ENCODE data around the gene NAALADL2. TPM values are rescaled to one million over a fixed set of nuclear protein-coding genes. Genes with fewer than 3 reads are reported as not detected.
"Not testable (repeated sequence)": the region's sequence is repeated elsewhere in the genome, so short reads cannot be mapped to it uniquely, and the experiment has no call there.

NAALADL2 gene
- total and polyA plus RNA-seq, 2 donors from 2014 or later: 2.0 to 20.2 TPM

DNA sequence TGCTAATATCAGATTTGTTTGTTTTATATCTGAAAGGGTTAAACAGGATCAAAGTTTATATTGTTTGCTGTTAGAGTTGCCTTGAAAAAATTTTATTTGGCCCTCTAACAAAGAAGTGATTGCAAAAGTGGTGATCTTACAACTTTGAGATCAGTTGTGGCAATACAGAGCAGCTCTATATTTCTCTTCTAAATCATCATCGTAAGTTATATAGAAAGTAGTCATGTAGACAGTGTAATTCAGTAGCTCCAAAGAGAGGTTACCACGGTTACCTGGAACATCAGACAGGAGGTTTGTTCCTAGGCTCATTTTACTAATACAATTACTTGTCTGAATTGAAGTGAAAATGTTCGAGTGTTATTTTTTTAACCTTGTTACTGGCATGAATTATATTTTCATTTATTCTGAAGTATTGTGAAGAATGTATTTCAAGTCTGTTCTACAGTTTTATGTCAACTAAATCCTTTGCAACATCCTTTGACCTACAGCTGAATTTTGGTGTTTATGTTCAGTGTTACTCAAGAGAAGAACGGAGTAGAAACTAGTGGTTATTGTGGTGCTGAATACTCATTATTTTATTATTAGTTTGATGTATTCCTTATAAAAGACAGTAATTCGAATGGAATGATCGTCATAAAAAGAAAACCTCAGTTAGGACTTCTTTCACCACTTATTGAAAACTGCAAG is 214.2 kb downstream of the NAALADL2 start:
- FAIRE-seq: no peak
- H3K36me3 ChIP-seq (ENCODE audit: control insufficient read depth in 2 of 3, insufficient read depth in 3 of 3, low read length in 3 of 3): no peaks in the 10 kb centered on the region
- no peak for TF ChIP-seq CTCF (IDR thresholded peaks at IDR 0.05; ENCODE audit: borderline replicate concordance, extremely low read depth, insufficient read depth)
- no peak for DNase-seq
- H3K27ac ChIP-seq (ENCODE audit: low read depth in 2 of 2, low read length in 2 of 2): no peak overlapping the region
- H3K4me1 ChIP-seq (ENCODE audit: control insufficient read depth in 2 of 3, insufficient read depth in 2 of 3, low read depth in 1 of 3, low read length in 3 of 3): no peaks in the 10 kb centered on the region
- no peaks in the 10 kb centered on the region for H3K9me3 ChIP-seq (ENCODE audit: control insufficient read depth in 2 of 3, insufficient read depth in 1 of 3, low read length in 3 of 3)
- intact Hi-C loops (cut with DNase I): no loop called here
- no peaks in the 10 kb centered on the region for H3K27me3 ChIP-seq (ENCODE audit: control insufficient read depth, insufficient read depth, low read length)
- no peak overlapping the region for H3K4me3 ChIP-seq (ENCODE audit: low read length in 3 of 3)
- no peak overlapping the region for H3K9ac ChIP-seq (ENCODE audit: low read length in 3 of 3)

DNA sequence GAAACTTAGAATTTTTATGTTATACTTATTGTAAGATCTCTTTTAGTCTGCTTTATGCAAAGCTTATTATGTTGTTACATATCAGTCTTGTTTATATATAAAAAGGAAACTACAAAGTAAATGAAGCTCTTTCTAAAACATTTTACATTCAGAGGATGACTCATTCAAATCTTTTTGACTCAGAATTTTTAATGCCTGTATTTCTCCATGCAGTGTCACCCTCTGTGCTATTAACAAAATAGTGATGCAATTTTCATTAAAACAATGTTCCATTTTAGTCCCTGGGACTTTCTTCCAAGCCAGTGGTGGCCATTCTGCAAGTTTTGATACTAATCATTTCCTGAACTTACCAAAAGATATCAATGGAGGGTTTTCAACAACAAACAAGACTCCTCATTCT is 216.1 kb downstream of the NAALADL2 start:
- H3K9me3 ChIP-seq (ENCODE audit: control insufficient read depth in 2 of 3, insufficient read depth in 1 of 3, low read length in 3 of 3): no peaks in the 10 kb centered on the region
- intact Hi-C loops (cut with DNase I): no loop called here
- H3K36me3 ChIP-seq (ENCODE audit: control insufficient read depth in 2 of 3, insufficient read depth in 3 of 3, low read length in 3 of 3): no peaks in the 10 kb centered on the region
- no peak for TF ChIP-seq CTCF (IDR thresholded peaks at IDR 0.05; ENCODE audit: borderline replicate concordance, extremely low read depth, insufficient read depth)
- H3K27ac ChIP-seq (ENCODE audit: low read depth in 2 of 2, low read length in 2 of 2): no peak overlapping the region
- H3K9ac ChIP-seq (ENCODE audit: low read length in 3 of 3): no peak overlapping the region
- DNase-seq (no peak), FAIRE-seq (no peak)
- no peaks in the 10 kb centered on the region for H3K4me1 ChIP-seq (ENCODE audit: control insufficient read depth in 2 of 3, insufficient read depth in 2 of 3, low read depth in 1 of 3, low read length in 3 of 3)
- no peak overlapping the region for H3K4me3 ChIP-seq (ENCODE audit: low read length in 3 of 3)
- H3K27me3 ChIP-seq (ENCODE audit: control insufficient read depth, insufficient read depth, low read length): no peaks in the 10 kb centered on the region

- Histone ChIP-seq H3K9me3 (ENCODE audit: control insufficient read depth in 2 of 3, insufficient read depth in 1 of 3, low read length in 3 of 3) (no peaks in the 10 kb centered on the region), H3K36me3 (ENCODE audit: control insufficient read depth in 2 of 3, insufficient read depth in 3 of 3, low read length in 3 of 3) (no peaks in the 10 kb centered on the region), H3K27me3 (ENCODE audit: control insufficient read depth, insufficient read depth, low read length) (no peaks in the 10 kb centered on the region), H3K9ac (ENCODE audit: low read length in 3 of 3) (no peak overlapping the region), H3K4me3 (ENCODE audit: low read length in 3 of 3) (no peak overlapping the region), H3K4me1 (ENCODE audit: control insufficient read depth in 2 of 3, insufficient read depth in 2 of 3, low read depth in 1 of 3, low read length in 3 of 3) (no peaks in the 10 kb centered on the region), H3K27ac (ENCODE audit: low read depth in 2 of 2, low read length in 2 of 2) (no peak overlapping the region)
- DNase-seq (peak in 2 of 5 donors; percentile 46 to 78), FAIRE-seq (no peak)
- TF ChIP-seq CTCF (IDR thresholded peaks at IDR 0.05; ENCODE audit: borderline replicate concordance, extremely low read depth, insufficient read depth): no peak
- intact Hi-C loops (cut with DNase I): no loop called here
Measured at GRCh38 chr3:175077216-175077615, 218.1 kb downstream of the NAALADL2 start.

DNA sequence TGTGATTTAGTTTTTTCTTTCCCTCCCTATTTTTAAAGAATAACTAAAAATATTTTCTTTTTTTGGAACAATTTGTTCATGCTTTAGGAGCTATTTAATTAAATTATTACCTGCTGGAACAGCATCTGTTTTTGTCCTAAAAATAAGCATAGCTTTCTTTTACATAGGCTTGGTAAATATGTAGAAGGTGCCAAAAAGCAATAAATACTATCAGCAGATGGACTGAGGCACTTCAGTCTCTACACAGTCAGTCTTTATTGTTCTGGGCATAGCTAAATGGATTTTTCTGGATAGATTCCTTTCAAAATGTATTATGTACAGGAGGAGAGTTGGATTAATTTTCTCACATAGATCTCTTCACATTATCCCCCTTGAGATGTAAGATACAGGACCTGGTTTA is 223.5 kb downstream of the NAALADL2 start:
- intact Hi-C loops (cut with DNase I): no loop called here
- no peak overlapping the region for H3K27ac ChIP-seq (ENCODE audit: low read depth in 2 of 2, low read length in 2 of 2)
- no peak for TF ChIP-seq CTCF (IDR thresholded peaks at IDR 0.05; ENCODE audit: borderline replicate concordance, extremely low read depth, insufficient read depth)
- no peak for FAIRE-seq
- DNase-seq: no peak
- H3K4me3 ChIP-seq (ENCODE audit: low read length in 3 of 3): no peak overlapping the region
- no peak overlapping the region for H3K9ac ChIP-seq (ENCODE audit: low read length in 3 of 3)
- no peaks in the 10 kb centered on the region for H3K9me3 ChIP-seq (ENCODE audit: control insufficient read depth in 2 of 3, insufficient read depth in 1 of 3, low read length in 3 of 3)
- no peaks in the 10 kb centered on the region for H3K4me1 ChIP-seq (ENCODE audit: control insufficient read depth in 2 of 3, insufficient read depth in 2 of 3, low read depth in 1 of 3, low read length in 3 of 3)
- no peaks in the 10 kb centered on the region for H3K27me3 ChIP-seq (ENCODE audit: control insufficient read depth, insufficient read depth, low read length)
- H3K36me3 ChIP-seq (ENCODE audit: control insufficient read depth in 2 of 3, insufficient read depth in 3 of 3, low read length in 3 of 3): no peaks in the 10 kb centered on the region

GRCh38 chr3:175087128-175087527 is 228.0 kb downstream of the NAALADL2 start:
- FAIRE-seq; H3K36me3 ChIP-seq (ENCODE audit: control insufficient read depth in 2 of 3, insufficient read depth in 3 of 3, low read length in 3 of 3); H3K27ac ChIP-seq (ENCODE audit: low read depth in 2 of 2, low read length in 2 of 2); H3K9ac ChIP-seq (ENCODE audit: low read length in 3 of 3); H3K4me3 ChIP-seq (ENCODE audit: low read length in 3 of 3); intact Hi-C loops (cut with DNase I); H3K4me1 ChIP-seq (ENCODE audit: control insufficient read depth in 2 of 3, insufficient read depth in 2 of 3, low read depth in 1 of 3, low read length in 3 of 3); H3K9me3 ChIP-seq (ENCODE audit: control insufficient read depth in 2 of 3, insufficient read depth in 1 of 3, low read length in 3 of 3); H3K27me3 ChIP-seq (ENCODE audit: control insufficient read depth, insufficient read depth, low read length): not testable (repeated sequence)
- peak in 1 of 5 donors; percentile 49 for DNase-seq

Measured in kidney (tissue), 14 donors.